ENCODE results near the gene PAK1. TPM values are rescaled to one million over a fixed set of nuclear protein-coding genes. Genes with fewer than 3 reads are reported as not detected.

Gene PAK1
- total and polyA plus RNA-seq, 9 of the 15 experiments (the other 6 are each of a cell fraction or from before 2014, with no cell fraction given), result 0.52 to 11.7 (median 1.9) TPM

- FAIRE-seq, result no peak
- Histone ChIP-seq H3K4me1 (replicated peaks in 1 of 2; ENCODE audit: control insufficient read depth in 2 of 2, insufficient read depth in 2 of 2, low read length in 2 of 2) (no peaks in the 10 kb centered on the region), H3K36me3 (ENCODE audit: control insufficient read depth, insufficient read depth, low read length) (no peaks in the 10 kb centered on the region), H3K9me3 (replicated peaks; ENCODE audit: control insufficient read depth, insufficient read depth, low read depth, low read length) (no peaks in the 10 kb centered on the region), H3K9ac (ENCODE audit: insufficient read depth in 1 of 2, low read depth in 2 of 2, low read length in 2 of 2) (no peak overlapping the region), H3K27me3 (ENCODE audit: control insufficient read depth in 2 of 2, insufficient read depth in 2 of 2, low read length in 2 of 2) (peaks cover 2 to 7% of the 10 kb centered on the region in 2 experiments; a peak in 1 of 5 replicates), H2AFZ (ENCODE audit: low read depth, low read length) (no peak overlapping the region), H3K9me1 (ENCODE audit: control insufficient read depth, insufficient read depth, low read length) (no peaks in the 10 kb centered on the region), H4K20me1 (replicated peaks; ENCODE audit: control insufficient read depth, insufficient read depth, low read length) (no peaks in the 10 kb centered on the region), H3K79me2 (ENCODE audit: control insufficient read depth, insufficient read depth, low read length) (no peaks in the 10 kb centered on the region), H3K27ac (ENCODE audit: extremely low read depth, low read depth, low read length) (no peak overlapping the region), H3K4me2 (ENCODE audit: insufficient read depth, low read length) (no peak overlapping the region), H3K4me3 (no peak overlapping the region)
- no peak for DNase-seq (ENCODE audit: extremely low read depth in 1 of 4, low spot score in 3 of 4)
- TF ChIP-seq MCM2 (IDR thresholded peaks at IDR 0.05; ENCODE audit: low read depth) (no peak), CEBPG (CRISPR knock-in tag; IDR thresholded peaks at IDR 0.05) (no peak), CEBPG (tag; conservative IDR thresholded peaks at IDR 0.05 in 1 of 2, IDR thresholded peaks at IDR 0.05 in 1 of 2) (peak in 1 of 2 experiments; percentile 29; a peak in 1 of 4 replicates), ZNF717 (CRISPR knock-in tag; IDR thresholded peaks at IDR 0.05) (no peak), SRSF7 (optimal IDR thresholded peaks at IDR 0.05; ENCODE audit: low read depth, low read length) (no peak), TRIM28 (IDR thresholded peaks at IDR 0.05) (no peak), FOSL1 (tag; conservative IDR thresholded peaks at IDR 0.05) (peak; percentile 61), ZFPM2 (CRISPR knock-in tag; IDR thresholded peaks at IDR 0.05) (no peak), DACH1 (IDR thresholded peaks at IDR 0.05; ENCODE audit: partially characterized antibody) (no peak)
- TF ChIP-seq, protein P1, sequence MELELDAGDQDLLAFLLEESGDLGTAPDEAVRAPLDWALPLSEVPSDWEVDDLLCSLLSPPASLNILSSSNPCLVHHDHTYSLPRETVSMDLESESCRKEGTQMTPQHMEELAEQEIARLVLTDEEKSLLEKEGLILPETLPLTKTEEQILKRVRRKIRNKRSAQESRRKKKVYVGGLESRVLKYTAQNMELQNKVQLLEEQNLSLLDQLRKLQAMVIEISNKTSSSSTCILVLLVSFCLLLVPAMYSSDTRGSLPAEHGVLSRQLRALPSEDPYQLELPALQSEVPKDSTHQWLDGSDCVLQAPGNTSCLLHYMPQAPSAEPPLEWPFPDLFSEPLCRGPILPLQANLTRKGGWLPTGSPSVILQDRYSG (tag; conservative IDR thresholded peaks at IDR 0.05; ENCODE audit: low read depth), result no peak
- WGBS (ENCODE audit: insufficient coverage, low coverage, missing lambda C conversion rate), result 2% methylated on average over 5 of the region's 5 CpGs
- intact Hi-C loops (cut with micrococcal nuclease), result no loop called here
- ChIA-PET POLR2A (no interaction called here), CTCF (ENCODE audit: low intra/inter-chr PET ratio) (no interaction called here)
- in situ Hi-C loops (cut with MboI), result no loop called here
- ATAC-seq, result no peak
- BruUV-seq (replicated peaks), result no TSS peak
These were observed 186.2 kb downstream of the PAK1 start for GRCh38 chr11:77287615-77288273.
